NCI-H2196 (cell line): ENCODE measurements around the gene EVX1.
A peak's percentile ranks its signal among the peaks of the same experiment; 100 is the strongest.

Experiments used
- DNase-seq: peaks from one replicate; lab custom pipeline; 2025; ENCODE audit not compliant: unreplicated experiment; lab: John Stamatoyannopoulos, UW

The EVX1 gene

GRCh38 chr7:27242555-27243339, at the start of gene EVX1:
Gene EVX1 (plus strand): TSS chr7:27242802. CDS start chr7:27243031, 229 bp downstream.
- no peak for DNase-seq

DNA sequence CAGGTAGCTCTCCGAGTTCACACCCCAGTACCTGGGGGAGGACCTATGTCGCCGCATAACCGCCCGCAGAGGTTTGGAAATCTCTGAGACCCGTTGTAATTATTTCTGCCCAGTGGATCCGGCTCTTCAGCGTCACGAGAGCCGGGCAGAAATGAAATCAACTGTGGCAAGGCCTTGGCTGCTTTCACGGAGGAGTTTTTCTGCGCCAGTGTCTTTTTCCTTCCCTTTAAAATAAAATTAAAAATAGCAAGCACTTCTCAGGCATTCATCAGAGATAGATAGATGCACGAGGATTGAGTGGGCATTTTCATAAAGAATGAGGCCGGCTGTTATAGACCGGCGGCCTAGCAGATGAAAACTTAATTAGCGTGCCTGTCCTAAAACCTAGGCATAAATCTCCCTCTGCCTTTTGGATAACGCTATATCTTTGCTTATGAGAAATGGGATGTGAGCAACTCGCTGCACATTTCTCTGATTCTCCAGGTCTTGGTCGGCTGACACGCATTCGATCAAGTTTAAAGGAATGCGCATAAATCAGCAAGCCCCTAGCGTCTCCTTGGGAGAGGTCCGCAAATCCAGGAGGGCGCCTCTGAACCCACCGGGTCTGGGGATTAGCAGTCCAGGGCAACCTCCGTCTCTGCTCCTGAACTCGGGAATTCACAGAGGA, 49.1 kb upstream of the EVX1 start:
- no peak for DNase-seq

GRCh38 chr7:27194002-27194352, 48.6 kb upstream of the EVX1 start:
- no peak for DNase-seq

GRCh38 chr7:27194686-27195379, 47.8 kb upstream of the EVX1 start:
- no peak for DNase-seq

DNA sequence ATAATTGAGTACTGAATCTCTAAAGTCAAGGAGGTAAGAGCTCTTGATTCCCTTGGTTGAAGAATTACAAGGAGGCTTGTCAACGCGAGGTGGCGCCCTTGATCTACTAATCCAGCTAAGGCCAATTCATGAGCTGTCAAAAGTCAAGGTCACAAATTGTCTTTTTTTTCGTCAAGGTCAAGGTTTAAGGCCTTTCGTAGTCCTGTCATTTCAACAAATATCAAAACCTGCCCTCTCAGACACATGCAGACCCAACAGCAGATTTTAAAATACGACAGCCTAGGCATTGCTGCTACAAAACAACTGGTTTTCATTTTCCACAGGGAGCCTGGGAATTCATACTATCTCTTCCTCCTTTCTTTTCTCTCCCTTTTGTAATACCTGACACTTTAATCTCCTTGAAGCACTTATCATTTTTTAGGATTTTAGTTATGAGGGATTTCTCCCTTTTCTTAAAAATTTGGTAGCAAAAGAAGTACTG, 46.3 kb upstream of the EVX1 start:
- DNase-seq = peak; percentile 78

DNA sequence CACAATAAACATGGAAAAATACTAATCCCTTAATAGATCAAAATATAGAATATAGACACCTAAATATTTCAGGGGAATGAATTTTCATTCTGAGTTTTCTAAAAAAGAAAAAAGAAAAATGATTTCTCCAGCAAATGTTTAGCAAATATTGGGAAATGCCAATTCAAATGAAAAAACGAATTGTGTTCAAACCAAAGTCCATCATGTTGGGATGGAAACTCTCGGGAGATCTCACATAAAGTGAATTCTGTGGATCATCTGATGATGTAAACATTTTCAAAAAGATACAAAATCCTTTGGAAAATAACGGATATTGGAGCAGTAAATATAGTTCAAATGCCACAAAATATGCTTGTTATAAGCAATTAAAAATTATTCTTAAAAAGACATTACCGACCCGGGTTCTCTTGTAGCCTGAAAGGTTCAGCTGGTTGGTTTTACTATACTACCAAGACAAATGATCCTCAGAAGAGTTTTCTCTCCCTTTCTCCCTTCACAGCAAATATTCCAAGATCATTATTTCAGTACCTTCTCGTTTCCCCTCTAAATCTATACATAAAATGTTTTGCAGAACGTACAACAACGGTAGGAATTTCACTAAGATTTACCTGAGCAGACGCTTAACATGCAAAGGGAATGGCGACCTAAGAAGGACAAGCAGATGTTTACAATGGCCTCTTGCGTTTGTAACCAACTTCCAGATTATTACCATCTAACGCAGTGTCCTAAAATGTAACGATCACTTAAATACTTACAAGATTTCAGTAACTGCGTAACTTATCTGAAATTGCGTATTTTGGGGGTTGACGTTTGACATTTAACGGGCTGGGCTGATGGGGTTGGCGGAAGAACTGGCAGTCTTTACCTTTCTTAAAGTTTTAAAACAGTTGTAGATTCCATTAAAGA, 45.2 kb upstream of the EVX1 start:
- DNase-seq = no peak

DNA sequence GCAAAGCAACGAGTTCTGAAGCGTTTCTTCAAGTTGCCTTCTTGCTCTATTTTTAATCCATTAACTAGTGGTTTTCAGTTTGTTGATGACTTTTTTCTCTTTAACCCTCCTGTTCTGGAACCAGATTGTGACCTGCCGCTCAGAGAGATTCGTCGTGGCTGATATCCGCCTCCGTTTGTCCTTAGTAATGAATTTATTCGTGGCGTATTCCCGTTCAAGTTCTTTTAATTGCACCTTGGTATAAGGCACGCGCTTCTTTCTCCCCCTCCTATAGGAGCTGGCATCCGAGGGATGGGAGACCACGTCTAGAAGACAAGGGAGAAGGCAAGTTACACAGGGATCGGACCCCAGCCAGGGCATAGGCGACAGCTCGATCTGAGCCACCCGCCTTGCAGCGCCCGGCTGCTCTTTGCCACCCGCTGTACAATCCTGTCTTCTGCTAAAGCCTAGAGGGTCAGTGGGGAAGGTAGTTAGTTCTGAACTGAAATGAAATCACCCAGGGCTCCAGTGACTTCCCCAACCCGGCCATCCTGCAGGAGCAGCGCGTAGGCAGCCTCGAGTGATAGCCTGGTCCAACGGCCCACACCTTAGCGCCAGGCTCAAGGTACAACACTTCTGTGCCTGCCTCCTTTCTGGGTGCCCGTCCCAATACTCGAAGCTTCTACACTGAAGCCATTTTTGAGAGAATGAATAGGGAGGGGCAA, 44.3 kb upstream of the EVX1 start:
- no peak for DNase-seq

GRCh38 chr7:27198871-27199801, 43.5 kb upstream of the EVX1 start:
- no peak for DNase-seq

- DNase-seq = peak; percentile 56
Measured at GRCh38 chr7:27199849-27200760, 42.5 kb upstream of the EVX1 start, which contains the start of gene HOXA13. Gene HOXA13 (minus strand): TSS chr7:27200091. CDS start chr7:27200077, 14 bp downstream.

DNA sequence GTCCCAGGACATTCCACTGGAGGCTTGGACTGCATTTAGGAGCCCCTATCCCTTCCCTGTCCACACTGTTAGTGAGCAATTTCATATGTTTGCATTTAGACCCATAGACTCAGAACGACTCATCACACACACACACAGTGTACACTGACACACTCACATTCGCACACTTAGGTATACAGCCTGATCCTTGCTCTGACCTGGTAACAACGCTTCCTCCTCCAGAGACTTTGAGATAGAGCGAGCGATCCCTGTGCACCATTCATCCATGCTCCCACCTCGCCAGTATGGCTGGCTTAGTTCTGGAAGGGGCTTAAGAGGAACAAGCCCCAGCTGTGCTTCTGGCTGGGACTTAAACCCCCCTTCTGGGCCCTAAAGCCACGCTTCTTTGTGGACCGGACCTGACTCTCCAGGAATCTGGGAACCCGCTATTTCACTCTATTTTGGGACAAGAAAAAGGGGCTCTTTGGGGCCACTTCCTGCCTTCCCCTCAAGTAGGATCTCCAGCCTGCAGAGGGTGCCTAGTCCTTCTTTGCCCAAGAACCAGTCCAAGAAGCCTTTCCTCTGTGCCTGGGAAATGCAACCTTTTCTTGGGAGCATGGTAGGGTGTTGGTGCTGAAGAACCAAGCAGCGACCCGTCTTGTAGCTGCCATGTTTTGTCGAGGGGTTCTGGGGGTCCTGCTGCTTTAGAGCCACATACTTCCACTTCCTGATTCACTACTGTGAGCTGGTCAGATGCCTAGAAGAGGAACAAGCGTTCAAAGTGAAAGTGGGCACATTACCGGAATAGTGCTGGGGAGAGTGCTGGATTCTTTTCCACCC, 41.6 kb upstream of the EVX1 start:
- no peak for DNase-seq

DNA sequence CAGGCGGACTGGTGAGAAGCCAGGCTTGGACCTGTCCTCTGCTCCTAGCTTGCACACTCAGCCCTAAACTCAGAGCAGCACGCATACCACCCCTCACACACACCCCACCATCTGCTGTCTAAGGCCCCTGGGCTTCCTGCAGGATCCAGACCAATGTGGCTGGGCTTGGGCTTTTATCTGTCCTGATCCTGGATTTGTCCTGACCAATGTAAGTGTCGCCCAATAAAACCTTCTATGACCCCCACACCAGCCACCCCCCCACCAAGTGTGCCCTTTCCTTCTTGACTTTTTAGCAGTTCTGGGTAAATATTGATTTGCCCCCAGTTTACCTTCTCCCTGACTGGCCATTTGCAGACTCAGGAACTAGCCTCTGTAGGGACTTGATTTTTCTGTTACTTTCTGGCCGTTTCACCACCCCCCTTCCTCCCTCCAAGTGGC, 41.0 kb upstream of the EVX1 start:
- no peak for DNase-seq

DNA sequence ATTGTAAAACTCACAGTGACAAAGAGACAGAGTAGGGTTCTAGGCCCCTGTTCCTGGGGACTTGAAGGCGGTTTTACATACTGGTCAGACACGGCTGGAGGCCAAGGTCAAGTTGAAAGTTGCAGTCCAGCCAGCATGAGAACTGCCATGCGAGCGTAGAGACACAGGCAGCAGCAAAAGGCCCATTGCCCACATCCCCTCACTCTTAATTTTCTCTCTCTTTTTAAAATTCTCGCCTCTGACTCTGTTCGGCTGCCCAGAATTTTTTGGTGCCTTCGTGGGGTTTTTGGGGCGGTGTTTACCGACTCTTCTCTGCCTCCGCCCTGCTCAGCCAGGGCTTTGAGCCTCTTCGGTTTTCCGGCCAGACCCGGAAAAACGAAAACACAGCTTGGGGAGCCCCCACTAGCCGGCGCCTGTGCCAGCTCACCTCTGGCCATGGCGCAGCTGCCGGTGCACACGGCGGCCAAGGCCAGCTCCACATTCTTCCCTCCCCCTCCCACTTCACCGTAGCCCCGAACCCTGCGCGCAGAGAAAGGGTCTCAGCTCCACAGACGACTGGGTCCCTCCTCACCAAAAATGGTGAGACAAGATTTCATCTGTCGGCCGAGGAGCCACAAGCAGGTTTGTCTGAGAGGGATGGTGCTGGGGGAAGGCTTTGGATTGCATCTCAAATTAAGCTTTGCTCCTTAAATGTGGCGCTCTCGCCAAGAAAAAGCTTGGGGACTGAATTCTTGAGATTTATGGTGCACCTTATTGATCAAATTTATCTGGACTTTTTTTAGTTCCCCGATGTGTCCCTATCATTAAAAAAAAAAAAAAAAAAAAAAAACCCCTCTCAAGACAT, 40.4 kb upstream of the EVX1 start:
- no peak for DNase-seq

DNA sequence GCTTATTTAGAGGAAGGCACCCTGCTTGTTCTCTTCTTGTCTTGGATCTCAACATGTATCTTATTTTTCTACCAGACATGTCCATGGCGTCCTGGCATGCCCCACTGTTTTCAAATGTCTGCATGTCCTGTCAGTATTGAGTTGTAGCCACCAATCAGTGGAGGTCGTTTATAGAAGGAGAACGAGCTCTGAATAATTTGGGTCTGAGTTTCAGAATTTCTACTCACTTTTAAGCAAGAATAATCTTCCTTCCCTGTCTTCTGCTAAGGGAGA, 39.8 kb upstream of the EVX1 start:
- no peak for DNase-seq

GRCh38 chr7:27203365-27203953, 39.1 kb upstream of the EVX1 start:
- DNase-seq = no peak

- DNase-seq = no peak
Measured at GRCh38 chr7:27203964-27204594, 38.5 kb upstream of the EVX1 start.

DNA sequence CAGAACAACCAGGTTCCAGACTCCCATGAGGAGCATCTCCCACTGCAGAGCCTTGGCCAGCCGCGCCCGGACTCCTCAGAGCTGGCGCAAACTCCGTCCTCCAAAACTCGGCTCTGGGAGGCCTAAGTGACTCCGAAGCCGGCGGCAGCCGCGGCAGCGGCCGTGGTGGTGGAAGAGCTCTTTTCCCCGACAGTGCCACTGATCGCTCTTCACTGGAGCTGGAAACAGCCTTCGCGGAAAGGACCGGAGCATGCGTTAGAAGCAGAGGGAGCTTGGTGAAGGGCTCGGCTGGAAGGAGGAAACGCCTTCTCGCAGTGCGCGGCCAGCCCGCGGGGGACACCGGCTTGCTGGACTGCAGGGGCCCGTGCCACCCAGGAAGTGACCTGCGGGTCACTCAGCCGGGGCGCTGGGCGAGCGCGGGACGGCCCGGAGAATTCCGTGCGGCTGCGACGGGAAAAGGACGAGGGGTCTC, 37.7 kb upstream of the EVX1 start:
- DNase-seq = no peak
